Activated naive CD4-positive, alpha-beta T cell treated with anti-CD3 and anti-CD28 coated beads for 36 hours (primary cell): Measurements from ENCODE around the gene ATF3. TPM values are rescaled to one million over a fixed set of nuclear protein-coding genes. Genes with fewer than 3 reads are reported as not detected.
"Not testable (repeated sequence)": the region's sequence is repeated elsewhere in the genome, so short reads cannot be mapped to it uniquely, and the experiment has no call there.

Source experiments
- CTCF ChIA-PET: fragments of 350-600 bp; sonication (Branson Sonifier 250); formaldehyde crosslinking; loops from one replicate; lab custom pipeline; 2021; ENCODE audit warnings: antibody characterized with exemption; lab: Charles Lee
- DNase-seq: peaks from one replicate; pipeline ENCODE4 v3.0.0-alpha.2; 2020
- H3K27ac Mint-ChIP-seq: one replicate; pipeline ENCODE4 v1.8.0; 2021; ENCODE audit warnings: mild to moderate bottlenecking, mixed read lengths
- H3K27me3 Mint-ChIP-seq: one replicate; pipeline ENCODE4 v1.8.0; 2021; ENCODE audit warnings: low read depth, mixed read lengths
- H3K36me3 Mint-ChIP-seq: one replicate; pipeline ENCODE4 v1.8.0; 2021; ENCODE audit warnings: low read depth, mixed read lengths
- H3K4me1 Mint-ChIP-seq: one replicate; pipeline ENCODE4 v1.8.0; 2021; ENCODE audit warnings: low read depth, mixed read lengths
- H3K4me3 Mint-ChIP-seq: one replicate; pipeline ENCODE4 v1.8.0; 2021; ENCODE audit warnings: mild to moderate bottlenecking, moderate library complexity, mixed read lengths
- H3K9me3 Mint-ChIP-seq: one replicate; pipeline ENCODE4 v1.8.0; 2021; ENCODE audit warnings: mixed read lengths
- intact Hi-C: fragments of 100-400 bp; cut with micrococcal nuclease; formaldehyde crosslinking; loops from one replicate; pipeline ENCODE4 v1.15.1; 2023
- total RNA-seq, 2 experiments: library from RNA; stranded (reverse); gene quantifications; one replicate each; pipeline ENCODE4 v1.2.3, GENCODE V29; 2021

Gene ATF3
- total RNA-seq, 2 experiments from 2014 or later: 67.4 to 67.7 TPM

DNA sequence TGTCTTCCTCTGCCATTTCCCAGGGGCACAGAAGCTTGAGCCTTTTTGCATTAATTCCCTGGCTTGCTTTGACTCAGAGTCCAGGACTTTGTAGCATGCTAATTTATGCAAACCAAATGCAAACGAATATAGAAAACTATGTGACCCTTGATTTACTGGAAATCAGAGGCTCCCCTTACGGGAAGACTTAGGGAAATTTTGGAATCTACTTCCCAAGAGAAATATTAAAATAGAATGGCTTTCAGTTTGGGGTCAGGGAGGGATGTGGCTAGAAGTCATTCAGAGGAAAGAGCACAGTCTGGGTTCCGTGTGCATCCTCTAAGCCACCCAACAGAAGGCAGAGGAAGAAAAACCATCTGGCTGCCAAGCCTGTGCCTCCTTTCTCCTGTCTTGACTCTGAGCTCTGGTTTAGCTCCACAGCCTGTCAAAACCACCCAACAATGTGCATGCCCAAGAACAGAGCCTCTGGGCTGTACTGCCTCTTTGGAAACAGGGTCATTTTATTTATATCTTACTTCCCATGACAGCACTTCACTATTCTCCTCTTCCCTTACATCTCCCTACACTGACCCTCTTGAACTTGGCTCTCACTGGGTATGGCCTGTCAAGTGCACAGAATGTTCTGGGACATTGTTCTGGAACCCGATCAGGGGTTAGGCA lies 30.1 kb downstream of the ATF3 start:
- Mint-ChIP-seq H3K36me3 (peaks cover 2% of the 10 kb centered on the region), H3K4me3 (no peak overlapping the region), H3K27me3 (peaks cover 2% of the 10 kb centered on the region), H3K4me1 (peaks cover 34% of the 10 kb centered on the region), H3K9me3 (peaks cover 7% of the 10 kb centered on the region), H3K27ac (no peak overlapping the region)
- CTCF ChIA-PET: no interaction called here
- DNase-seq: no peak
- intact Hi-C loops: no loop called here

DNA sequence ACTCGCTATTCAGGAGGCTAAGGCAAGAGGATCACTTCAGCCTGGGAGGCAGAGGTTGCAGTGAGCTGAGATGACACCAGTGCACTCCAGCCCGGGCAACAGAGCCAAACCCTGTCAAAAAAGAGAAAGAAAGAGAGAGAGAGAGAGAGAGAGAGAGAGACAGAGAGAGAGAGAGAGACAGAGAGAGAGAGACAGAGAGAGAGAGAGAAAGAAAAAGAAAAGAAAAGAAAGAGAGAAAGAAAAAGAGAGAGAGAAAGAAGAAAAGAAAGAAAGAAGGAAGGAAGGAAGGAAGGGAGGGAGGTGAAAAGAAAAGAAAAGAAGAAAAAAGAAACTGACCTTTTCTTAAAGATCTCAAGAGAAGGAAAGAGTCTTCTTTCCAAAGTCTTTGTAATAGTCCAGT lies 31.0 kb downstream of the ATF3 start:
- H3K9me3 Mint-ChIP-seq, H3K4me3 Mint-ChIP-seq, H3K27me3 Mint-ChIP-seq, intact Hi-C loops, H3K36me3 Mint-ChIP-seq, H3K27ac Mint-ChIP-seq, DNase-seq: not testable (repeated sequence)
- CTCF ChIA-PET: interaction anchor here (1.7 kb wide), 1 partner anchor 8 kb away, joined by 4 read pairs; no protein-coding TSS in a partner anchor
- peaks cover 34% of the 10 kb centered on the region for H3K4me1 Mint-ChIP-seq

DNA sequence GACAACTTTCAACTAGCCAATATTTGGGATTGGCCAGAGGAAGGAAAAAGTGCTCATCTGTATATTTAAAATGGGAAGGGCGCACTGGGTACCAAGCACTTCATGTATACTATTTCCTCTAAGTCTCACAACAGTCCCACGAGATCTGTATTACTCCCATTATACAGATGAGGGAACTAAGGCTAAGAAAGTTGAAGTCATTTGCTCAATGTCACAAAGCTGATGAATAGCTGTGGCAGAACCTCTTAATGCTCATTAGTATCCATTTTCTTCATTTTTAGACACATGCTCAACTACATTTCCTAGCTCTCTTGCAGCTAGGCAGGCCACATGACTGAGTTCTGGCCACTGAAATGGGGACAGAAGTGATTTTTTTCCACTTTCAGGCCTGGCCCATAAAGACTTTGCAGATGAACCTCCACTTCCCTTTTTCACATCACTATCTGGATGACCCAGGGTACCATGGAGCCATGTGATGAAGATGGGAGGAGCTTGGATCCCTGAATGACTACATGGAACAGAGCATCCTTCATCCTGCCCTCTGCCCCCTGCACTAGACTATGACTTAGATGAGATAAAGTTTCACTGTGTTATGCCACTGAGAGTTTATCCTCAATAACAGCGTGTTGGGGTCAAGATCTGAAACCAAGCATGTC lies 31.8 kb downstream of the ATF3 start:
- intact Hi-C loops: no loop called here
- no peaks in the 10 kb centered on the region for H3K36me3 Mint-ChIP-seq
- H3K4me3 Mint-ChIP-seq: no peak overlapping the region
- no peak overlapping the region for H3K27ac Mint-ChIP-seq
- H3K27me3 Mint-ChIP-seq: peaks cover 2% of the 10 kb centered on the region
- DNase-seq: no peak
- H3K9me3 Mint-ChIP-seq: no peaks in the 10 kb centered on the region
- H3K4me1 Mint-ChIP-seq: peaks cover 27% of the 10 kb centered on the region
- CTCF ChIA-PET: interaction anchor here (1.7 to 3.0 kb wide), 2 partner anchors 9 to 25 kb away, joined by 4 to 9 read pairs; no protein-coding TSS in a partner anchor

DNA sequence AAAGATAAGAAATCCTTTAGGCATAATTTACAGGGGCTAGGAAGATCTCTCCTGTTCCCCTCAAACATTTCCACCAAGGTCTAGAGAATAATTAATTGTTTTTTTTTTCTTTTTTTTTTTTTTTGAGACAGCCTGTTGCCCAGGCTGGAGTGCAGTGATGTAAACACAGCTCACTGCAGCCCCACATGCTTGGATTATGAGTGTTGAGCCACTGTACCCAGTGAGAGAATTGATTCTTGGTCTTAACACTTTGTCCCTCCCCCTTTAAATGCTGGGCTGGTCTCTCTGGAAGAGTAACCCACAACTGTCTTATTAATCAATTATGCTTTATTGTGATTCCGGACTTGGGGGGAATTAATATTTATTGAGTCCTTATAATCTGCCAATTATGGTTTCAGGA lies 33.4 kb downstream of the ATF3 start:
- Mint-ChIP-seq H3K27me3 (peaks cover 2% of the 10 kb centered on the region), H3K9me3 (no peaks in the 10 kb centered on the region), H3K4me1 (peaks cover 11% of the 10 kb centered on the region), H3K4me3 (no peak overlapping the region), H3K27ac (no peak overlapping the region), H3K36me3 (no peaks in the 10 kb centered on the region)
- CTCF ChIA-PET: interaction anchor here (2.4 to 3.0 kb wide), 2 partner anchors 11 to 23 kb away, joined by 9 read pairs; no protein-coding TSS in a partner anchor
- intact Hi-C loops: no loop called here
- no peak for DNase-seq

DNA sequence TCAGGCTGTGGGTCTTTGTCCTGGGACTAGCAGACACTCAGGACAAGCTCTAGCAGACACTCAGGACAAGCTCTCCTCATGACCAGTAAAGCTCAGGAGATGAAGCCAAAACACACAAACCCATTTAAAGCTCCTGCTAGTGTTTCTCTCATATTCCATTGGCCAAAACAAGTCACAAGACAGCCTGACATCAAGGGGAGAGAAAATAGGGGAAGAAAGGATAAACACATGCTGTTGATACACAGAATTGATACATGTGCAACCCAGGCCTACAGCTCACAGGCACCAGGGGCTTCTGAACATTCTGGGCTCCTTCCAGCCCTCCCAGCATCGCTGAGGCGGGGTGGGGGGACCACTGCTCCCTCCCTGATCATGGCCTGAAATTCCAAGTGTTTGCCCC lies 35.3 kb downstream of the ATF3 start:
- CTCF ChIA-PET: interaction anchor here (1.5 to 2.4 kb wide), 2 partner anchors 13 to 21 kb away, joined by 3 to 9 read pairs; no protein-coding TSS in a partner anchor
- H3K27ac Mint-ChIP-seq: no peak overlapping the region
- no peaks in the 10 kb centered on the region for H3K9me3 Mint-ChIP-seq
- peaks cover 2% of the 10 kb centered on the region for H3K27me3 Mint-ChIP-seq
- intact Hi-C loops: no loop called here
- no peak overlapping the region for H3K4me3 Mint-ChIP-seq
- H3K36me3 Mint-ChIP-seq: no peaks in the 10 kb centered on the region
- DNase-seq: no peak
- no peaks in the 10 kb centered on the region for H3K4me1 Mint-ChIP-seq

DNA sequence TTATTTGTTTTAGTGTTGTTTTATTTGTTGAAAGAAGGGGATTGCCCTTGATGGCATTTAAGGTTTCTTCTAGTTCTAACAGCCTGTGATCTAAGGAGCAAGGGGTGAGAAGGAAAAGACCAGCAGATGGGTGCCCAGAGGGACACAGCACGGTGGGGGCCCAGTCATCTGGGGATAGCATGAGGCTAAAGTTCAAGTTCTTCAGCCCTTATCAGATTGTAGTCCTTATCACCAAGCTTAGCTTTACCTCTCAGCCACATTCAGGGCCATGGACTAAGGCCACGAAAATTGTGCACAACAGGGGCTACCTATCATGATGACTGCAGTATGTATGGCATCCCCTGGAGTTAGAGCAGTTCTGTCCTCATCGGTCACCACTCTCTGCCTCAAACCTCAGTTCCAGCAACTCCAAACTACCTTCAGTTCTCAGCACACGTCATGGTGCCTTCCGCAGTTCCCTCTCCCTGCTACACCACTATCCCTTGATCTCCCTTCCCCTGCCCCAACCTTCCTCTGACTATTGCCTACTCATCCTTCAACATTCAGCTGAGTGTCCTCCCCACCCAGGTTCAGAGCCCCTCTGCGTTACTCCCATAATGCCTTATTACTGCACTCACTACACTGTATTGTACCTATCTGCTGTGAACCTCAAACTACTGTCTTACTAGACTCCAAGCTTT lies 36.4 kb downstream of the ATF3 start:
- DNase-seq: no peak
- CTCF ChIA-PET: interaction anchor here (0.5 to 1.3 kb wide), 2 partner anchors 14 to 187 kb away, joined by 3 to 4 read pairs; no protein-coding TSS in a partner anchor
- H3K36me3 Mint-ChIP-seq: no peaks in the 10 kb centered on the region

DNA sequence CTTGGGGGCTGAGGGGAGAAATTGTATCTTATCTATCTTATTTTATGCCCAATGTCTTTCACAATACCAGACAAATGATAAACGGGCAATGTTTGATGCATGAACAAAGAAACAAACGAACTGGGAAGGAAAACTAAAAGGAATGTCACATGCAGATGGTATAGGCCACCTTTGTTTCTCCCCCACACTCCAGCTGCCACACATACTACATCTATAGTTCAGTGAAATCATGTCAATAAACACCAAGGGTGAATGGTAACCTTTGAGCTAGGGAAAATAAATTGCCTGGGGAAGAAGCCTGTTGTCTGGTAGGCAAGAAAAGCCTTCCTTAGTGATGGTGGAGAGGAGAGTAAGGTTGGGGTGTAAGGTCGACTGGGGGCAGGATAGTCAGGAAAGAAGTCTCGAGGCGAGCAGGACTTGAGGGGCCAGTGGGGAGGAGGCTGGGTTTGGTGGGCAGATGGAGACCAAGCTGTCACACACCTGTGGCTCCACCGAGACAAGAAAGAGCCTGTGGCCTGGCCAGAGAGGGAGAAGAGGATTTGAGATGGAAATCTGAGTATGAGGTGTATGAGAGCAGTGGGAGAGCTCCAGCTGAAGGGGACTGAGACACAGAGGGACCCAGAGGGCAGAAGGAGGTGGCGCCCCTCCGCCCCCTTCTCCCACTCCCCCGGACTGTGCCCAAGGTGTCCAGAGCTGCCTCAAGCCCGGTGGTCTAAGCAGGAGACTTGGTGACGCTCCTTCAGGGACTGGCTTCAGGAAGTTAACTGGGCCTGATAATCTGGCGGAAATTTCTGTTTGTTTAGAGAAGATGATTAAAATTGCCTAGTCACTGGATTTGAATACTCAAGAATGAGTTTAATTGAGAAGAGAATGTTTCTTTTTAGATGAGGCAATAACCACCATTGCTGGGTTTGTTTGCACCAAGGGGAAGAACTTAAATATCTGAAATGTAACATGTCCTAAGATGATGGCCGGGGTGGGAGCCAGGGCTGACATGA lies 37.3 kb downstream of the ATF3 start:
- Mint-ChIP-seq H3K4me3 (no peak overlapping the region), H3K4me1 (no peaks in the 10 kb centered on the region), H3K36me3 (no peaks in the 10 kb centered on the region), H3K9me3 (no peaks in the 10 kb centered on the region), H3K27ac (no peak overlapping the region), H3K27me3 (peaks cover 2% of the 10 kb centered on the region)
- intact Hi-C loops: no loop called here
- CTCF ChIA-PET: interaction anchor here (0.5 to 1.3 kb wide), 2 partner anchors 15 to 188 kb away, joined by 3 to 4 read pairs; no protein-coding TSS in a partner anchor
- no peak for DNase-seq

More for the DNA sequence above, 36.4 kb downstream of the ATF3 start:
- no peak overlapping the region for H3K4me3 Mint-ChIP-seq
- H3K4me1 Mint-ChIP-seq: no peaks in the 10 kb centered on the region
- H3K9me3 Mint-ChIP-seq: no peaks in the 10 kb centered on the region
- H3K27me3 Mint-ChIP-seq: peaks cover 2% of the 10 kb centered on the region
- H3K27ac Mint-ChIP-seq: no peak overlapping the region
- intact Hi-C loops: no loop called here

DNA sequence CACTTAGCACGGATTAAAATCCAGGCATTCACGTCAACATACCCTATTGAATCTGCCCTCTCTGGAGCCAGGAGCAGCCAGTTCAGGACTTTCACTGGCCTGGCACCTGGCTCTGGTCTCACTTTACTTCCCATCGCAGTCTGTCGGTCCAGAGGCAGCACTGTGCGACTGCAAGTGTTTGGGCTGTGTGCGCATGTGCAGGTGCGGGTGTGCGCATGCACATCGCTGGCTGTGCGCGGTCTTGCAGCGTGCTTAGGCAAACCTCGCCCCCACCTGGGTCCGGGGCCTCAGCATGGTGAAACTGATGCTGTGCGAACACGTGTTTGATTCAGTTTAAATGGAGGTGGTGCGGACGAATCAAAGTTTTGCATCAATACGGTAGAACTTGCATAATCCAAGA lies 38.0 kb downstream of the ATF3 start:
- H3K36me3 Mint-ChIP-seq: no peaks in the 10 kb centered on the region
- peaks cover 2% of the 10 kb centered on the region for H3K27me3 Mint-ChIP-seq
- H3K27ac Mint-ChIP-seq: no peak overlapping the region
- no peaks in the 10 kb centered on the region for H3K9me3 Mint-ChIP-seq
- intact Hi-C loops: no loop called here
- H3K4me3 Mint-ChIP-seq: no peak overlapping the region
- DNase-seq: no peak
- no peaks in the 10 kb centered on the region for H3K4me1 Mint-ChIP-seq
- CTCF ChIA-PET: no interaction called here

DNA sequence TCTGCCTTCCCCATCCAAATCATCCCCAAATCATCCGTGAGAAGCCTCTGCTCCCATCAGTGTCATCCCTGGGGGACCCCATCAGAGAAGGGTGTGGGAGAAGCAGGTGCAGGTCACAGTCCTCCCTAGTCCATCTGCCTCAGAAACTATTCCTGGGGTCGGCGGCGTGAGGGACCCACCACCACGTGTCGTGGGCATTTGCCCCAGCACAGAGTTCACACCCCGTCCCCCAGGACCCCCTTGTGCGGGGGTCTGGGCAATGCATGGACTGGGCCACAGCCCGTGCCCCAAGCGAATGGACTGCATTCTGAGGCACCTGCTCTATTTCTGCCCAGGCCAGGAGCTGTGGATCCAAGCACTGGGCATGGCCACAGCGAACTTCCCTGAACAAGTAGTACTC lies 38.4 kb downstream of the ATF3 start:
- no peak overlapping the region for H3K4me3 Mint-ChIP-seq
- H3K36me3 Mint-ChIP-seq: no peaks in the 10 kb centered on the region
- CTCF ChIA-PET: no interaction called here
- no peaks in the 10 kb centered on the region for H3K4me1 Mint-ChIP-seq
- H3K27ac Mint-ChIP-seq: no peak overlapping the region
- no peak for DNase-seq
- H3K27me3 Mint-ChIP-seq: peaks cover 2% of the 10 kb centered on the region
- no peaks in the 10 kb centered on the region for H3K9me3 Mint-ChIP-seq
- intact Hi-C loops: no loop called here

DNA sequence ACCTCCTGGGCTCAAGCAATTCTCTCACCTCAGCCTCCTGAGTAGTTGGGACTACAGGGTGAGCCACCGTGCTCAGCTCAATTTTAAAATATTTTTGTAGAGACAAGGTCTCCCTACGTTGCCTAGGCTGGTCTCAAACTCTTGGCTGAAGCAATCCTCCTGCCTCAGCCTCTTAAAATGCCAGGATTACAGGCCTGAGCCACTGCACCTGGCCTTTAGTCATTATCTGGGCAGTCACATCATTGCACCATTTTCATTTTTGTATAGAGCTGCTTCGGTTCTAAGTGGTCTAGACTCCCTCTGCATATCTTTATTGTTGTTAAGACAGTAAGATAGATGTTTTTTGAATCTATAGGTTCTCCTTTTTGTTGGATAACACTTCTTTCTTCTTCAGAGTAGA lies 39.9 kb downstream of the ATF3 start:
- DNase-seq: no peak
- CTCF ChIA-PET: interaction anchor here (1.1 to 1.2 kb wide), 2 partner anchors 191 to 355 kb away, joined by 3 read pairs; no protein-coding TSS in a partner anchor
- no peak overlapping the region for H3K27ac Mint-ChIP-seq
- H3K4me1 Mint-ChIP-seq: no peaks in the 10 kb centered on the region
- no peaks in the 10 kb centered on the region for H3K9me3 Mint-ChIP-seq
- H3K4me3 Mint-ChIP-seq: no peak overlapping the region
- peaks cover under 1% of the 10 kb centered on the region for H3K27me3 Mint-ChIP-seq
- intact Hi-C loops: no loop called here
- no peaks in the 10 kb centered on the region for H3K36me3 Mint-ChIP-seq

DNA sequence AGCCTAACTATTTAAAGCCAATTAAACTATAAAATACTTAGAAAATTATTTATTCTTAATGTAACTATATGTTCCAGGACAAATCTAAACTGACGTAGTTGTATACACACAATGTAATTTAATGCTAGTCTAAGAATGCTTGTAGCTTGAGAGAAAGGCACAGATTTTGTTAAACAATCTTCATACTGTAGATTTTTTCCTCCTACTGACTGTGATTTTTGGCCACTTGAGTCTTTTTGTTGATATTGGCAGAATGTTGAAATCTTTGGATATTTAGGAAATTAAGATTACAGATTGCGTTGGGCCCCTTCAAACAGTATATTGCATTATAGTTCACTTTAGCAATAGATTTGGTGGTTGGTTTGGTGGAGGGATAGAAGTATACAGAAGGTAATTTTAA lies 40.5 kb downstream of the ATF3 start:
- intact Hi-C loops: no loop called here
- CTCF ChIA-PET: interaction anchor here (1.2 to 2.9 kb wide), 3 partner anchors 16 to 191 kb away, joined by 3 to 15 read pairs (median 5); no protein-coding TSS in a partner anchor

More for the DNA sequence above, 40.5 kb downstream of the ATF3 start:
- DNase-seq: no peak
- no peaks in the 10 kb centered on the region for H3K4me1 Mint-ChIP-seq
- H3K27ac Mint-ChIP-seq: no peak overlapping the region
- no peak overlapping the region for H3K4me3 Mint-ChIP-seq
- H3K36me3 Mint-ChIP-seq: no peaks in the 10 kb centered on the region
- H3K27me3 Mint-ChIP-seq: peaks cover 3% of the 10 kb centered on the region
- H3K9me3 Mint-ChIP-seq: no peaks in the 10 kb centered on the region
